OCI-LY1 (cell line): Measurements from ENCODE around the gene SEC22C.
"Not testable (repeated sequence)": the region's sequence is repeated elsewhere in the genome, so short reads cannot be mapped to it uniquely, and the experiment has no call there.

Experiments used
- H2AFZ ChIP-seq: fragments of 200-600 bp; sonication (generic), shearing (Covaris generic); 2 replicates; pipeline ENCODE4 v1.6.0; 2014; ENCODE audit warnings: antibody characterized with exemption, mild to moderate bottlenecking, low read length
- H3F3A ChIP-seq: fragments of 200-600 bp; sonication (generic), shearing (Covaris generic); 2 replicates; pipeline ENCODE4 v1.6.0; 2014; ENCODE audit warnings: mild to moderate bottlenecking, antibody characterized with exemption, low read length, moderate library complexity; ENCODE audit not compliant: insufficient read depth
- H3K27ac ChIP-seq: fragments of 200-600 bp; sonication (generic); 2 replicates; pipeline ENCODE4 v1.5.1; 2014; ENCODE audit warnings: low read length, mixed run types, mild to moderate bottlenecking, low read depth; ENCODE audit not compliant: poor library complexity, severe bottlenecking
- H3K27me3 ChIP-seq: fragments of 200-600 bp; sonication (generic); 2 replicates; pipeline ENCODE4 v1.6.0; 2014; ENCODE audit warnings: antibody characterized with exemption, mild to moderate bottlenecking, low read length, moderate library complexity; ENCODE audit not compliant: insufficient read depth
- H3K36me3 ChIP-seq: fragments of 200-600 bp; sonication (generic); 2 replicates; pipeline ENCODE4 v1.6.1; 2014; ENCODE audit warnings: mild to moderate bottlenecking, antibody characterized with exemption, low read length, moderate library complexity, mixed read lengths; ENCODE audit not compliant: insufficient read depth
- H3K4me1 ChIP-seq: fragments of 200-600 bp; sonication (generic); 2 replicates; pipeline ENCODE4 v1.5.1; 2014; ENCODE audit warnings: mild to moderate bottlenecking, low read length, moderate library complexity; ENCODE audit not compliant: insufficient read depth, severe bottlenecking
- H3K4me2 ChIP-seq: fragments of 200-600 bp; sonication (generic), shearing (Covaris generic); 2 replicates; pipeline ENCODE4 v1.6.1; 2014; ENCODE audit warnings: low read length
- H3K4me3 ChIP-seq: fragments of 200-600 bp; sonication (generic); 2 replicates; pipeline ENCODE4 v1.5.1; 2014; ENCODE audit warnings: low read length, low read depth, mild to moderate bottlenecking, mixed read lengths; ENCODE audit not compliant: poor library complexity, severe bottlenecking
- H3K79me2 ChIP-seq: fragments of 200-600 bp; shearing (Covaris generic); 2 replicates; pipeline ENCODE4 v1.6.1; 2016; ENCODE audit warnings: mixed run types, low read length, mixed read lengths; ENCODE audit not compliant: insufficient read depth
- H3K9ac ChIP-seq: fragments of 200-600 bp; sonication (generic), shearing (Covaris generic); 2 replicates; pipeline ENCODE4 v1.6.1; 2014; ENCODE audit warnings: mild to moderate bottlenecking, low read length, mixed read lengths
- H3K9me2 ChIP-seq: fragments of 200-600 bp; sonication (generic), shearing (Covaris generic); 2 replicates; pipeline ENCODE4 v1.6.1; 2014; ENCODE audit warnings: low read depth, mild to moderate bottlenecking, low read length, mixed read lengths
- H3K9me3 ChIP-seq: fragments of 200-600 bp; shearing (Covaris generic); 2 replicates; pipeline ENCODE4 v1.6.1; 2014; ENCODE audit warnings: low read length, mixed read lengths
- H4K20me1 ChIP-seq: fragments of 200-600 bp; sonication (generic), shearing (Covaris generic); 2 replicates; pipeline ENCODE4 v1.6.0; 2016; ENCODE audit warnings: mild to moderate bottlenecking, low read length; ENCODE audit not compliant: insufficient read depth
- EZH2 ChIP-seq: fragments of 200-600 bp; sonication (generic), shearing (Covaris generic); IDR thresholded peaks from 2 replicates; pipeline ENCODE4 v1.8.0; 2017; ENCODE audit warnings: borderline replicate concordance, mixed run types, mild to moderate bottlenecking, antibody characterized with exemption, low read length, moderate library complexity, mixed read lengths
- TF ChIP-seq, protein P1 (sequence below): fragments of 200-600 bp; sonication (generic), shearing (Covaris generic); IDR thresholded peaks from 2 replicates; pipeline ENCODE4 v1.5.1; 2017; ENCODE audit warnings: mild to moderate bottlenecking, antibody characterized with exemption, low read length, moderate library complexity, mixed read lengths

SEC22C gene

DNA sequence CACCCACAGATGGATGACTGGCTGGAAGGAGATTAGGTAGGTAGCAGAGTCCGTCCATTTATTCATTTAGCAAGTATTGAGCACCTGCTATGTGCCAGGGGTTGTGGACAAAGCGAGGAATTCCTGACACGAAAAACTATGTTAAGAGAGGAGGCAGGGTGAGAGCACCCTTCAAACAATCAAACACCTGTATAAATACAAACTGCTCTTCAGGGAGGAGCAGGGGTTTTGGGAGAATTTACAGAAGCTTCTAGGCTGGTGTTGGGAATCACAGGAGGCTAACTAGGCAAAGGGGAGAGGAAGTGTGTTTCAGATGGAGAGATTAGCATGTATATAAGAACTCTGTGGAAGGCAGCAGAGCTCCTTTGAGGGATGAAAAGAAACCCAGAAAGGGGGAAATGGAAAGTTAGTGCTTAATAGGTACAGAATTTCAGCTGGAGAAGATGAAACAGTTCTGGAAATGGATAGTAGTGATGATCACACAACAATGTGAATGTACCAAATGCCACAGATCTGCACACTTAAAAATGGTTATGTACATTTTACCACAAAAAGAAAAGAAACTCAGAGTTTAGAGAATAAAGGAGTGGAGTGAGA is 805 bp upstream of the SEC22C start:
- H3K27ac ChIP-seq, result peak overlapping the region; percentile 81
- H4K20me1 ChIP-seq, result no peaks in the 10 kb centered on the region
- H3K4me2 ChIP-seq, result peak overlapping the region; percentile 84
- peaks cover 9% of the 10 kb centered on the region for H3K36me3 ChIP-seq
- H3K4me1 ChIP-seq, result peaks cover 32% of the 10 kb centered on the region
- no peak for TF ChIP-seq EZH2
- TF ChIP-seq, protein P1, sequence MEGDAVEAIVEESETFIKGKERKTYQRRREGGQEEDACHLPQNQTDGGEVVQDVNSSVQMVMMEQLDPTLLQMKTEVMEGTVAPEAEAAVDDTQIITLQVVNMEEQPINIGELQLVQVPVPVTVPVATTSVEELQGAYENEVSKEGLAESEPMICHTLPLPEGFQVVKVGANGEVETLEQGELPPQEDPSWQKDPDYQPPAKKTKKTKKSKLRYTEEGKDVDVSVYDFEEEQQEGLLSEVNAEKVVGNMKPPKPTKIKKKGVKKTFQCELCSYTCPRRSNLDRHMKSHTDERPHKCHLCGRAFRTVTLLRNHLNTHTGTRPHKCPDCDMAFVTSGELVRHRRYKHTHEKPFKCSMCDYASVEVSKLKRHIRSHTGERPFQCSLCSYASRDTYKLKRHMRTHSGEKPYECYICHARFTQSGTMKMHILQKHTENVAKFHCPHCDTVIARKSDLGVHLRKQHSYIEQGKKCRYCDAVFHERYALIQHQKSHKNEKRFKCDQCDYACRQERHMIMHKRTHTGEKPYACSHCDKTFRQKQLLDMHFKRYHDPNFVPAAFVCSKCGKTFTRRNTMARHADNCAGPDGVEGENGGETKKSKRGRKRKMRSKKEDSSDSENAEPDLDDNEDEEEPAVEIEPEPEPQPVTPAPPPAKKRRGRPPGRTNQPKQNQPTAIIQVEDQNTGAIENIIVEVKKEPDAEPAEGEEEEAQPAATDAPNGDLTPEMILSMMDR, result no peak
- H3K4me3 ChIP-seq, result peak overlapping the region; percentile 92
- H3K79me2 ChIP-seq, result peaks cover 7% of the 10 kb centered on the region; the same call in 1 of the 2 replicates
- no peaks in the 10 kb centered on the region for H3K9me3 ChIP-seq
- 0 out of 2 replicates have a peak, but pooled peaks cover 3% of the 10 kb centered on the region for H3F3A ChIP-seq
- no peak overlapping the region for H2AFZ ChIP-seq
- H3K9me2 ChIP-seq, result no peaks in the 10 kb centered on the region
- peak overlapping the region; percentile 93 for H3K9ac ChIP-seq
- H3K27me3 ChIP-seq, result no peaks in the 10 kb centered on the region

DNA sequence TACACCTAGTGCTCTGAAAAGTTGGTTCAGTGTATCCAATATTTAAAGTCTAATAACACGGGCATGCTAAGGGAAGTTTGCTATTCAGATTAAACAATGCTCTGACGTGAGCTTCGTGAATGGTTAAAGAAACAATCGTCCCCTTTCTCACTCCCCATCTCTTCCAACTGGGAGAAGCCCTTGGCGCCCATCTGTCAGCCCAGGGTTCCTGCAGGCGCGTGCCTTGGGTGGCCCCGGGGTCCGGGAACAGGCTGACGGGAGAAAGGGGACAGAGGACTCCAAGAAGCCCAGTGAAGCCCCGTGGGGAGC is 413 bp downstream of the SEC22C start:
- TF ChIP-seq, protein P1, result no peak
- no peak for TF ChIP-seq EZH2
- peaks cover 15% of the 10 kb centered on the region for H3K36me3 ChIP-seq
- peak overlapping the region; percentile 81 for H3K27ac ChIP-seq
- H2AFZ ChIP-seq, result no peak overlapping the region
- H3K4me1 ChIP-seq, result peaks cover 32% of the 10 kb centered on the region
- H3K4me2 ChIP-seq, result peak overlapping the region; percentile 84
- H3K79me2 ChIP-seq, result peaks cover 12% of the 10 kb centered on the region; the same call in 1 of the 2 replicates
- peaks cover 5% of the 10 kb centered on the region; the same call in 1 of the 2 replicates for H3K9me3 ChIP-seq
- no peaks in the 10 kb centered on the region for H3K27me3 ChIP-seq
- peak overlapping the region; percentile 93 for H3K9ac ChIP-seq
- H3K4me3 ChIP-seq, result peak overlapping the region; percentile 92
- no peaks in the 10 kb centered on the region for H4K20me1 ChIP-seq
- H3F3A ChIP-seq, result 0 out of 2 replicates have a peak, but pooled peaks cover 3% of the 10 kb centered on the region
- no peaks in the 10 kb centered on the region for H3K9me2 ChIP-seq

DNA sequence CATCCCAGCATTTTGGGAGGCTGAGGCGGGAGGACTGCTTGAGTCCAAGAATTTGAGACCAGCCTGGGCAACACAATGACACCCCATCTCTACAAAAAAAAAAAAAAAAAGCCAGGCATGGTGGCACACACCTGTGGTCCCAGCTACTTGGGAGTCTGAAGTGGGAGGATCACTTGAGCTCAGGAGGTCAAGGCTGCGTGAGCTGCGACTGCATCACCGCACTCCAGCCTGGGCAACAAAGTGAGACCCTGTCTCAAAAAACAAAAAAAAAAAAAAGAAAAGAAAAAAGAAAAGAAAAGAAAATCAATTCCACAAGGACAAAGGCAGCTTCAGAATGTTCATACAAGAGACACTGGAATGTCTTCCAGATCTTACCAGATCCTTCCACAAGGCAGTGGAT is 2.4 kb downstream of the SEC22C start:
- H4K20me1 ChIP-seq, H2AFZ ChIP-seq, H3K9me2 ChIP-seq, H3K9ac ChIP-seq, H3K4me3 ChIP-seq, H3K4me2 ChIP-seq, H3K27ac ChIP-seq, H3K27me3 ChIP-seq, H3F3A ChIP-seq: not testable (repeated sequence)
- peaks cover 33% of the 10 kb centered on the region for H3K36me3 ChIP-seq
- H3K9me3 ChIP-seq, result peaks cover 17% of the 10 kb centered on the region
- peaks cover 32% of the 10 kb centered on the region for H3K4me1 ChIP-seq
- H3K79me2 ChIP-seq, result peaks cover 24% of the 10 kb centered on the region

DNA sequence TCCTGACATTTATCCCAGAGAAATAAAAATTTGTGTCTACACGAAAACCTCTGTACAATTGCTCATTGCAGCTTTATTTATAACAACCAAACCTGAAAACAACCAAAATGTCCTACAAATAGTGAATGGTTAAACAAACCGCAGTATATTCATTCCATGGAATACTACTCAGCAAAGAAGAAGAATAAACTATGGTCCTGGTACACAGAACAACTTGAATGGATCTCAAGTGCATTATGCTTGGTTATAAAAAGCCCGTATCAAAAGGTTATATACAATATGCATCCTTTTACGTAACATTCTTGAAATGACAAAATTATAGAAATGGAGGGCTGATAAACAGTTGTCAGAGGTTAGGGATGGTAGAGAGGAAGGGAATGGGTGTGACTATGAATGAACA is 3.7 kb downstream of the SEC22C start:
- peaks cover 46% of the 10 kb centered on the region for H3K36me3 ChIP-seq
- no peaks in the 10 kb centered on the region for H4K20me1 ChIP-seq
- H3K4me2 ChIP-seq, result no peak overlapping the region
- no peak overlapping the region for H2AFZ ChIP-seq
- no peaks in the 10 kb centered on the region for H3K9me2 ChIP-seq
- H3K9ac ChIP-seq, result no peak overlapping the region
- no peak overlapping the region for H3K4me3 ChIP-seq
- H3K27me3 ChIP-seq, result no peaks in the 10 kb centered on the region
- TF ChIP-seq EZH2, result no peak
- TF ChIP-seq, protein P1, result no peak
- no peak overlapping the region for H3K27ac ChIP-seq
- peaks cover 24% of the 10 kb centered on the region for H3K79me2 ChIP-seq
- H3K9me3 ChIP-seq, result peaks cover 24% of the 10 kb centered on the region
- 0 out of 2 replicates have a peak, but pooled peaks cover 3% of the 10 kb centered on the region for H3F3A ChIP-seq
- peaks cover 24% of the 10 kb centered on the region for H3K4me1 ChIP-seq
